Thoracic aorta (tissue), 2 donors: ENCODE results near the gene SEC11A. TPM values are rescaled to one million over a fixed set of nuclear protein-coding genes. Genes with fewer than 3 reads are reported as not detected.

Experiments
- ATAC-seq: fragments of 150-250 bp; one replicate; pipeline ENCODE4 v1.8.0; 2017; ENCODE audit warnings: low read depth; ENCODE audit not compliant: insufficient number of reproducible peaks, low FRiP score
- DNase-seq: peaks from one replicate; pipeline ENCODE4 v3.0.0-alpha.2; 2020; ENCODE audit warnings: low spot score
- H3K27ac ChIP-seq, 2 donors: fragments of 200-600 bp; sonication (generic); 1 replicate in 1 of 2; 2 replicates in 1 of 2; pipeline ENCODE4 v1.5.1; 2016; ENCODE audit warnings: mild to moderate bottlenecking in 2 of 2, moderate library complexity in 2 of 2
- H3K27me3 ChIP-seq: fragments of 200-600 bp; sonication (generic); replicated peaks from 2 replicates; pipeline ENCODE4 v1.6.0; 2016; ENCODE audit warnings: mild to moderate bottlenecking; ENCODE audit not compliant: insufficient read depth
- H3K36me3 ChIP-seq: fragments of 200-600 bp; sonication (generic); one replicate; pipeline ENCODE4 v1.5.1; 2016
- H3K4me1 ChIP-seq, 2 donors: fragments of 200-600 bp; sonication (generic); 1 replicate in 1 of 2; 2 replicates in 1 of 2; pipeline versions ENCODE4 v1.5.1 to v1.6.0; 2016; ENCODE audit warnings: low read depth in 2 of 2, mild to moderate bottlenecking in 1 of 2; ENCODE audit not compliant: control insufficient read depth in 1 of 2
- H3K4me3 ChIP-seq: fragments of 200-600 bp; sonication (generic); 2 replicates; pipeline ENCODE4 v1.5.1; 2016; ENCODE audit warnings: mild to moderate bottlenecking
- H3K9me3 ChIP-seq: fragments of 200-600 bp; sonication (generic); 2 replicates; pipeline ENCODE4 v1.5.1; 2016
- total RNA-seq, 2 donors: library from RNA; depleted of rRNA; stranded (reverse); fragments of >200 nt; gene quantifications; one replicate each; pipeline versions ENCODE4 v1.1.0 to v1.2.3, GENCODE V29; 2016
- TF ChIP-seq, protein P1 (sequence below): fragments of 200-600 bp; sonication (generic); IDR thresholded peaks from one replicate; pipeline ENCODE4 v1.5.1; 2019; ENCODE audit warnings: antibody characterized with exemption

The SEC11A gene
- total RNA-seq, 2 donors from 2014 or later: 97.1 to 122 TPM

GRCh38 chr15:84684092-84684491 lies 31.8 kb downstream of the SEC11A start:
- Histone ChIP-seq H3K9me3 (no peaks in the 10 kb centered on the region), H3K4me3 (no peak overlapping the region), H3K27me3 (no peaks in the 10 kb centered on the region), H3K27ac (no peak overlapping the region), H3K36me3 (peaks cover 24% of the 10 kb centered on the region), H3K4me1 (no peaks in the 10 kb centered on the region)
- DNase-seq: no peak
- TF ChIP-seq, protein P1, sequence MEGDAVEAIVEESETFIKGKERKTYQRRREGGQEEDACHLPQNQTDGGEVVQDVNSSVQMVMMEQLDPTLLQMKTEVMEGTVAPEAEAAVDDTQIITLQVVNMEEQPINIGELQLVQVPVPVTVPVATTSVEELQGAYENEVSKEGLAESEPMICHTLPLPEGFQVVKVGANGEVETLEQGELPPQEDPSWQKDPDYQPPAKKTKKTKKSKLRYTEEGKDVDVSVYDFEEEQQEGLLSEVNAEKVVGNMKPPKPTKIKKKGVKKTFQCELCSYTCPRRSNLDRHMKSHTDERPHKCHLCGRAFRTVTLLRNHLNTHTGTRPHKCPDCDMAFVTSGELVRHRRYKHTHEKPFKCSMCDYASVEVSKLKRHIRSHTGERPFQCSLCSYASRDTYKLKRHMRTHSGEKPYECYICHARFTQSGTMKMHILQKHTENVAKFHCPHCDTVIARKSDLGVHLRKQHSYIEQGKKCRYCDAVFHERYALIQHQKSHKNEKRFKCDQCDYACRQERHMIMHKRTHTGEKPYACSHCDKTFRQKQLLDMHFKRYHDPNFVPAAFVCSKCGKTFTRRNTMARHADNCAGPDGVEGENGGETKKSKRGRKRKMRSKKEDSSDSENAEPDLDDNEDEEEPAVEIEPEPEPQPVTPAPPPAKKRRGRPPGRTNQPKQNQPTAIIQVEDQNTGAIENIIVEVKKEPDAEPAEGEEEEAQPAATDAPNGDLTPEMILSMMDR: no peak
- no peak for ATAC-seq

DNA sequence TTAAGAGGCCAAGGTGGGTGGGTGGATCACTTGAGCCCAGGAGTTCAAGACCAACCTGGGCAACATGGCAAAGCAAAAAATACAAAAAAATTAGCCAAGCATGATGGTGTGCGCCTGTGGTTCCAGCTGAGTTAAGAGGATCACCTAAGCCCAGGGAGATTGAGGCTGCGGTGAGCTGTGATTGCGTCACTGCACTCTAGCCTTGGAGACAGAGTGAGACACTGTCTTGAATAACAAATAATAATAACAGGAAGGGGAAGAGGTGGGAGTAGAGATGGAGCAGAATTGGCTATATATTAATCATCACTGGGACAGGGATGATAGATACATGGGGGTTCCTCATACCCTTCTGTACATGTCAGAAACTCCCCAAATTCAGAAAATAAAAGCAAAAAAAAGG lies 34.1 kb downstream of the SEC11A start:
- TF ChIP-seq, protein P1: no peak
- peaks cover 26% of the 10 kb centered on the region for H3K36me3 ChIP-seq
- DNase-seq (no peak), ATAC-seq (no peak)
- H3K27me3 ChIP-seq: no peaks in the 10 kb centered on the region
- H3K9me3 ChIP-seq: no peaks in the 10 kb centered on the region
- H3K27ac ChIP-seq: no peak overlapping the region
- no peak overlapping the region for H3K4me3 ChIP-seq
- no peaks in the 10 kb centered on the region for H3K4me1 ChIP-seq

DNA sequence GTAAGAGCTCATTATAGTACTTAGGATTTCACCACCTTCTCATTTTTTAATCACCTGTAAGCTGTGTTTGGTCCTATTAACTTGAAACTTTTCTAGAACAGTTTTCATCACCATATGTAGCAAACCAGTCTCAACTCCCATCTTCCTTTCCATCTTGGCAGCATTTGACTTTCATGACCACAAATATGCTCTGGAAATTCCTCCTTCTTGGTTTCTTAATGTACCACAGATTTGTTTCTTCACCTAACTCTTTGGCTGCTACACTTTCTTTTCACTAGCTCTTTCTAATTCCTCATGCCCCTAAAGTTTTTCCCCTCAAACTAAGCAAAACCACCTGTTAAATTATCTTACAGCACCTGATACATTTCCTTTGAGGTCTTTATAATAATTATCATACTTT lies 44.7 kb downstream of the SEC11A start:
- Histone ChIP-seq H3K9me3 (no peaks in the 10 kb centered on the region), H3K36me3 (peaks cover 11% of the 10 kb centered on the region), H3K27me3 (no peaks in the 10 kb centered on the region), H3K27ac (no peak overlapping the region), H3K4me3 (no peak overlapping the region), H3K4me1 (no peaks in the 10 kb centered on the region)
- TF ChIP-seq, protein P1: no peak
- DNase-seq (no peak), ATAC-seq (no peak)

DNA sequence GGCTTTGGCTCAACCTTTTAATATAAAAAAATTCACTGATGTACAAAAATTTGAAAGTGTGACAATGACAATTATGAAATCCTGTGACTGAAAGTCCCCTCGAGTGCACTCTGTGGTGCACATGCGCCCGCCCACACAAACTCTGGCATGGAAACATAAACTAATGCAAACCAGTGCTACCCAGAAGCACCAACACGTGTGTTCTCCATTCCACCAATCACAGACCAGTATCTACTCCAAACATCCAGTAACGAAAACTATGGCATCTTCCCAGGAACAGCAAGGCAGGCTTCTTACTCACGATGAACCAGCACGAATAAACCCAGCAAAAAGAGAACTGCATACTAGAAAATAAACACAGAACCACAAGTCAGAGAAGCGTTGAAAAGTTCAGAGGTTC lies 46.2 kb downstream of the SEC11A start:
- TF ChIP-seq, protein P1: no peak
- Histone ChIP-seq H3K36me3 (peaks cover 15% of the 10 kb centered on the region), H3K9me3 (no peaks in the 10 kb centered on the region), H3K4me3 (no peak overlapping the region), H3K27ac (no peak overlapping the region), H3K4me1 (no peaks in the 10 kb centered on the region), H3K27me3 (no peaks in the 10 kb centered on the region)
- DNase-seq: no peak
- ATAC-seq: no peak

DNA sequence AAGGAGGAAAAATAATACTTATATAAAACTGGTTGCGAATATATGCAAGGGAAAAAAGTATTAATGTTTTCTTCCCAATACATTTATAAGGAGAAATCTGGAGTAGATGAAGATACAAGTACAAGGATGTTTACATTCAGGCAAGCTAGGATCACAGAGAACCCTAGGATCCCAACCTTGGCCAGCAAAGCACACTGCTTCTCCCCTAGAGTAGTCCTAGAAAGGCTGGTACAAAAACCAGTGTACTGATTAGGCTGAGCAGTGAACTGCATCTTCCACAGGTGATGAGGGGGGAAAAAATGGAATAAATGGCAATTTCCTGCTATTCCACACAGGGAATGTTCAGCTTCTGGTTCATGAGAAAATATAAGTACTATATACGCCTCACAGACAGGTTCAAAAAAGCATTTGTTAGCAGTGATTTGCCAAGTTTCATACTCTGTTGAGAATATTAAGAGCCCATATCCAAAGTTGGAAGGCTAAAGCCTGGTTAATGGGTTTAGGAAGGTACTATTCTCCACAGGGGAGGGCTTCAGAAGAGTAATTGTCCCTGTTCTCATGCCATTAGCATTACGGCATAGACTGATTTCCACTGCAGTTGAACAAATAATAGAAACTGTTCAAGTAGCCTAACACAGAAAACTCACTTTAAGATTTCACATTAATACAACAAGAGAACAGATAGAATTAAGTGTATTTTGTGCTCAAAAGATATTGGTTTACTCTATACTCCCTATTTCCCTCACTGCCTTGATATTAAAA lies 47.5 kb downstream of the SEC11A start:
- no peaks in the 10 kb centered on the region for H3K4me1 ChIP-seq
- H3K27ac ChIP-seq: no peak overlapping the region
- no peak for ATAC-seq
- TF ChIP-seq, protein P1: no peak
- peaks cover 18% of the 10 kb centered on the region for H3K36me3 ChIP-seq
- H3K27me3 ChIP-seq: no peaks in the 10 kb centered on the region
- H3K9me3 ChIP-seq: no peaks in the 10 kb centered on the region
- no peak for DNase-seq
- H3K4me3 ChIP-seq: no peak overlapping the region
